RWPE1 (cell line): ENCODE data around the gene PDE4D.

Experiments used
- CTCF ChIA-PET: fragments of 350-600 bp; sonication (Branson Sonifier 250); formaldehyde crosslinking; extraction: SDS; loops from one replicate; lab custom pipeline; 2021; lab: Yijun Ruan, JAX
- POLR2A ChIA-PET: fragments of 400-600 bp; formaldehyde crosslinking; extraction: SDS; loops from one replicate; lab custom pipeline; 2020; ENCODE audit warnings: antibody characterized with exemption; ENCODE audit not compliant: low non-redundant PET; lab: Yijun Ruan, JAX
- DNase-seq: peaks from one replicate; pipeline ENCODE4 v3.0.0; 2012; ENCODE audit warnings: low spot score
- H3K27ac ChIP-seq: fragments of 450-650 bp; 2 replicates; pipeline ENCODE4 v1.5.1; 2017
- CTCF ChIP-seq: fragments of 450-650 bp; conservative IDR thresholded peaks from 2 replicates; pipeline ENCODE4 v1.5.1; 2017; ENCODE audit warnings: low read depth, mild to moderate bottlenecking

The PDE4D gene

GRCh38 chr5:59618644-59619043 is 274.9 kb downstream of the PDE4D start:
- POLR2A ChIA-PET = no interaction called here
- no peak for TF ChIP-seq CTCF
- H3K27ac ChIP-seq = no peak overlapping the region
- CTCF ChIA-PET = no interaction called here
- DNase-seq = no peak

- no peak for DNase-seq
- TF ChIP-seq CTCF = no peak
- ChIA-PET CTCF (no interaction called here), POLR2A (no interaction called here)
- no peak overlapping the region for H3K27ac ChIP-seq
Measured at GRCh38 chr5:59617186-59617771, 276.2 kb downstream of the PDE4D start.

- CTCF ChIA-PET = no interaction called here
- H3K27ac ChIP-seq = no peak overlapping the region
Measured at GRCh38 chr5:59616413-59616812, 277.1 kb downstream of the PDE4D start.

GRCh38 chr5:59615272-59615671 is 278.3 kb downstream of the PDE4D start:
- no peak overlapping the region for H3K27ac ChIP-seq
- ChIA-PET CTCF (interaction anchor here (0.6 kb wide), 2 partner anchors 14 to 21 kb away, joined by 4 read pairs; no protein-coding TSS in a partner anchor), POLR2A (no interaction called here)
- DNase-seq = peak; percentile 60
- no peak for TF ChIP-seq CTCF

More at GRCh38 chr5:59616413-59616812, 277.1 kb downstream of the PDE4D start:
- POLR2A ChIA-PET = no interaction called here
- no peak for TF ChIP-seq CTCF
- no peak for DNase-seq

- TF ChIP-seq CTCF = no peak
- ChIA-PET CTCF (no interaction called here), POLR2A (no interaction called here)
- no peak overlapping the region for H3K27ac ChIP-seq
- no peak for DNase-seq
Measured at GRCh38 chr5:59609501-59610265, 283.8 kb downstream of the PDE4D start.

GRCh38 chr5:59608745-59609144 is 284.8 kb downstream of the PDE4D start:
- ChIA-PET POLR2A (no interaction called here), CTCF (no interaction called here)

More at GRCh38 chr5:59608745-59609144, 284.8 kb downstream of the PDE4D start:
- no peak for DNase-seq
- TF ChIP-seq CTCF = no peak
- H3K27ac ChIP-seq = no peak overlapping the region
